SK-N-MC (cell line): ENCODE results near the gene ADAMTS5.

Experiments used
- EZH2 ChIP-seq: fragments of 200-600 bp; sonication (generic); IDR thresholded peaks from one replicate; pipeline ENCODE4 v1.6.1; 2017; ENCODE audit warnings: antibody characterized with exemption
- POLR2AphosphoS5 ChIP-seq: IDR thresholded peaks from 2 replicates; pipeline ENCODE4 v1.6.1; 2012; ENCODE audit warnings: mild to moderate bottlenecking, low read depth, low read length, borderline replicate concordance

GRCh38 chr21:27001526-27001925, 34.6 kb upstream of the ADAMTS5 start:
- TF ChIP-seq POLR2AphosphoS5: no peak
- no peak for TF ChIP-seq EZH2
